Measurements from ENCODE around the gene GALNT9. TPM values are rescaled to one million over a fixed set of nuclear protein-coding genes. Genes with fewer than 3 reads are reported as not detected.

Gene GALNT9
- total and polyA plus RNA-seq, 2 donors (not counting 1 experiment from before 2014, with no cell fraction given): 0.71 to 2.4 TPM

DNA sequence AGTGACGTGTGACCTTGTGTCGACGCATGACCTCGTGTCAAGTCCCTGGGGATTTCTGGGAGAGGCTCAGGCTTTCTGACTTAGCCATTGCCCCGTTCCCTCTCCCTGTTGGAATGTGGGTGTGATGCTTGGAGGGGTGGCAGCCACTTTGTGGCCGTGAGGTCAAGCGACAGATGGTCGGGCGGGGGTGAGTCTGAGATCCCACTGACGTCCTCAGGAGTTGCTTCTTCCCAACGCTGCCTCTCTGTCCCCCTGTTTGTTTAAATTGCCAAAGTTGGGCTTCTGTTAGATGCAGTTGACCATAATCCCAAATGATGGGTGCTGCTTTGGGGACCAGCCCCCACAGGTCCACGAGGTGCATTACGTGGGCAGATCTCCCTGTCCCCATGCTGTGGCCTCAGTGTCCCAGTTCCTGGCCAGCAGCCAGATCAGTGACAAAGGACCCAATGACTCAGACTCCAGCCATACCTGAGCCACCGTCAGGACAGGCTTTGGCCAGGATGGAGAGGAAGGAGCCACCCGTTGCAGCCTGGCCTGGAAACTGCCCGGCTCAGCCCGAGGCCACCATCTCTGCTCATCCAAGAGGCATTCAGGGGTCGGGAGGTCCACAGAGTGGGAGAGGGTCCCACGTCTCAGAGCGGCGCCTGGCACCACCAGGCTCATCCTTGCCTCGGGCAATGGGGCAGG, 34.4 kb upstream of the GALNT9 start:
- ChIA-PET CTCF (no interaction called here), POLR2A (no interaction called here)
- DNase-seq (no peak), ATAC-seq (ENCODE audit: low read depth) (no peak)
- Histone ChIP-seq H3K27ac (ENCODE audit: low read length in 2 of 2) (no peak overlapping the region), H3K9ac (ENCODE audit: low read length) (no peak overlapping the region), H3K4me1 (ENCODE audit: control insufficient read depth in 2 of 2, insufficient read depth in 2 of 2, low read length in 2 of 2) (no peaks in the 10 kb centered on the region), H3K4me3 (ENCODE audit: control extremely low read depth in 1 of 5, extremely low read depth in 1 of 5, insufficient read depth in 1 of 5, low read depth in 2 of 5, low read length in 4 of 5) (no peak overlapping the region), H3K9me3 (ENCODE audit: control extremely low read depth in 1 of 3, control insufficient read depth in 2 of 3, insufficient read depth in 1 of 3, low read length in 2 of 3) (peaks cover 0 to 62% (median 4%) of the 10 kb centered on the region in 3 donors), H2AFZ (ENCODE audit: insufficient read depth, low read depth, low read length, poor library complexity, severe bottlenecking) (no peak overlapping the region), H3K4me2 (replicated peaks; ENCODE audit: low read depth, low read length, poor library complexity, severe bottlenecking) (no peak overlapping the region), H3K27me3 (replicated peaks in 1 of 4; ENCODE audit: control extremely low read depth in 1 of 4, control insufficient read depth in 3 of 4, insufficient read depth in 4 of 4, low read length in 3 of 4) (no peaks in the 10 kb centered on the region), H4K20me1 (ENCODE audit: control insufficient read depth, insufficient read depth, low read length, poor library complexity, severe bottlenecking) (no peaks in the 10 kb centered on the region), H3K79me2 (ENCODE audit: control insufficient read depth, insufficient read depth, low read length) (no peaks in the 10 kb centered on the region), H3K36me3 (replicated peaks in 1 of 2; ENCODE audit: control extremely low read depth in 1 of 2, control insufficient read depth in 1 of 2, extremely low read depth in 1 of 2, insufficient read depth in 2 of 2, low read length in 1 of 2) (no peaks in the 10 kb centered on the region)
- H3K9me3 Mint-ChIP-seq (ENCODE audit: insufficient read depth): peaks cover 2% of the 10 kb centered on the region
- peaks cover 5% of the 10 kb centered on the region for H3K27me3 Mint-ChIP-seq
- WGBS (ENCODE audit: insufficient coverage): 88% methylated on average over 22 of the region's 22 CpGs
- no peak overlapping the region for H3K27ac Mint-ChIP-seq
- no peak overlapping the region for H3K4me3 Mint-ChIP-seq
- intact Hi-C loops (cut with micrococcal nuclease): no loop called here
- TF ChIP-seq EZH2 (IDR thresholded peaks at IDR 0.05; ENCODE audit: borderline replicate concordance, insufficient read depth, low read depth, low read length, poor library complexity, severe bottlenecking): no peak
- TF ChIP-seq, protein P1, sequence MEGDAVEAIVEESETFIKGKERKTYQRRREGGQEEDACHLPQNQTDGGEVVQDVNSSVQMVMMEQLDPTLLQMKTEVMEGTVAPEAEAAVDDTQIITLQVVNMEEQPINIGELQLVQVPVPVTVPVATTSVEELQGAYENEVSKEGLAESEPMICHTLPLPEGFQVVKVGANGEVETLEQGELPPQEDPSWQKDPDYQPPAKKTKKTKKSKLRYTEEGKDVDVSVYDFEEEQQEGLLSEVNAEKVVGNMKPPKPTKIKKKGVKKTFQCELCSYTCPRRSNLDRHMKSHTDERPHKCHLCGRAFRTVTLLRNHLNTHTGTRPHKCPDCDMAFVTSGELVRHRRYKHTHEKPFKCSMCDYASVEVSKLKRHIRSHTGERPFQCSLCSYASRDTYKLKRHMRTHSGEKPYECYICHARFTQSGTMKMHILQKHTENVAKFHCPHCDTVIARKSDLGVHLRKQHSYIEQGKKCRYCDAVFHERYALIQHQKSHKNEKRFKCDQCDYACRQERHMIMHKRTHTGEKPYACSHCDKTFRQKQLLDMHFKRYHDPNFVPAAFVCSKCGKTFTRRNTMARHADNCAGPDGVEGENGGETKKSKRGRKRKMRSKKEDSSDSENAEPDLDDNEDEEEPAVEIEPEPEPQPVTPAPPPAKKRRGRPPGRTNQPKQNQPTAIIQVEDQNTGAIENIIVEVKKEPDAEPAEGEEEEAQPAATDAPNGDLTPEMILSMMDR (IDR thresholded peaks at IDR 0.05): no peak
- H3K4me1 Mint-ChIP-seq: peaks cover 3% of the 10 kb centered on the region

DNA sequence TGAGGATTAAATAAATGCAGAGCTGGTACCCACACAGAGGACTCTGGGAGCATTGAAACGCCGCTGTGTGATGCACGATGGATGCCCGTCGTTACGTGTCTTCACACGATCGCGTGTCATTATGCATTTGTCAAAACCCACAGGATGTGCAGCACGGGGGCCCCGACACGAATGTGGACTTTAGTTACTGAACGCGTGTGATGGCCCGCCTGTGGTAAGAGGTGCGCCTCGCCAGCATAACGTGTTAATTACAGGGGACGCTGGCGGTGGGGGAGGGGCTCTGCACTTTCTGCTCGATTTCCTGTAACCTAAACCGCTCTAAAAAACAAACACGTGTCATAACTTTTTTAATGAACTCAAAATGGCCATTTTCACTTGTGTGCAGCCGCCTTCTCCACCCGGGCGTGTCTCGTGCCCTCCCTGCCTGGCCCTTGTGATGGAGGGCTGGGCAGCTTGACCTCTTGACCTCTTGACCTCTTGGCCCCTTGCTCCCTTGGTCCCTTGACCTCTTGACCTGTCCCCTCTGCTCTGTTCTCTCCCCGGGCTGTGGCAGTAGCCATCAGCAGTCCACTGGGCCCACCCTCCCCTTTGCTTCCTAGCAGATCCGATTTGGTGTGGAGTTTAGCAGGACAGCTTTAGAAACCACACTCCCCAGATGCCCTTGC, 33.7 kb upstream of the GALNT9 start:
- POLR2A ChIA-PET: no interaction called here
- DNase-seq (no peak), ATAC-seq (ENCODE audit: low read depth) (no peak)
- H3K27me3 ChIP-seq (replicated peaks in 1 of 4; ENCODE audit: control extremely low read depth in 1 of 4, control insufficient read depth in 3 of 4, insufficient read depth in 4 of 4, low read length in 3 of 4): no peaks in the 10 kb centered on the region
- H2AFZ ChIP-seq (ENCODE audit: insufficient read depth, low read depth, low read length, poor library complexity, severe bottlenecking): no peak overlapping the region
- H3K79me2 ChIP-seq (ENCODE audit: control insufficient read depth, insufficient read depth, low read length): no peaks in the 10 kb centered on the region
- H3K4me2 ChIP-seq (replicated peaks; ENCODE audit: low read depth, low read length, poor library complexity, severe bottlenecking): no peak overlapping the region
- no peaks in the 10 kb centered on the region for H4K20me1 ChIP-seq (ENCODE audit: control insufficient read depth, insufficient read depth, low read length, poor library complexity, severe bottlenecking)
- no peaks in the 10 kb centered on the region for H3K4me1 ChIP-seq (ENCODE audit: control insufficient read depth in 2 of 2, insufficient read depth in 2 of 2, low read length in 2 of 2)
- no peaks in the 10 kb centered on the region for H3K36me3 ChIP-seq (replicated peaks in 1 of 2; ENCODE audit: control extremely low read depth in 1 of 2, control insufficient read depth in 1 of 2, extremely low read depth in 1 of 2, insufficient read depth in 2 of 2, low read length in 1 of 2)
- no peak overlapping the region for H3K4me3 ChIP-seq (ENCODE audit: control extremely low read depth in 1 of 5, extremely low read depth in 1 of 5, insufficient read depth in 1 of 5, low read depth in 2 of 5, low read length in 4 of 5)
- H3K9me3 Mint-ChIP-seq (ENCODE audit: insufficient read depth): peaks cover 2% of the 10 kb centered on the region
- 91% methylated on average over 28 of the region's 29 CpGs for WGBS (ENCODE audit: insufficient coverage)
- H3K4me1 Mint-ChIP-seq: peaks cover 3% of the 10 kb centered on the region
- no peak overlapping the region for H3K9ac ChIP-seq (ENCODE audit: low read length)
- no peak overlapping the region for H3K4me3 Mint-ChIP-seq
- H3K27me3 Mint-ChIP-seq: peaks cover 3% of the 10 kb centered on the region
- CTCF ChIA-PET: no interaction called here
- H3K27ac ChIP-seq (ENCODE audit: low read length in 2 of 2): no peak overlapping the region
- no peak overlapping the region for H3K27ac Mint-ChIP-seq
- H3K9me3 ChIP-seq (ENCODE audit: control extremely low read depth in 1 of 3, control insufficient read depth in 2 of 3, insufficient read depth in 1 of 3, low read length in 2 of 3): peaks cover 0 to 68% (median 4%) of the 10 kb centered on the region in 3 donors
- intact Hi-C loops (cut with micrococcal nuclease): no loop called here
- TF ChIP-seq, protein P1 (IDR thresholded peaks at IDR 0.05): no peak
- TF ChIP-seq EZH2 (IDR thresholded peaks at IDR 0.05; ENCODE audit: borderline replicate concordance, insufficient read depth, low read depth, low read length, poor library complexity, severe bottlenecking): no peak

All from B cell (primary cell).